GM13976 (cell line): Measurements from ENCODE around the gene MAN2A2.

Experiments
- DNase-seq: peaks from one replicate; pipeline ENCODE4 v3.0.0; 2012; ENCODE audit warnings: low spot score
- CTCF ChIP-seq: IDR thresholded peaks from 2 replicates; pipeline ENCODE4 v1.5.1; 2012; ENCODE audit warnings: borderline replicate concordance, mild to moderate bottlenecking; ENCODE audit not compliant: insufficient read depth; ENCODE audit errors: extremely low read depth, missing control alignments, control extremely low read depth
- in situ Hi-C: fragments of 300-500 bp; cut with MboI; formaldehyde crosslinking; loops from one replicate; pipeline ENCODE4 v1.12.0; 2022; ENCODE audit warnings: low sequenced_read_pairs, mixed read lengths, inconsistent platforms; ENCODE audit not compliant: unreplicated experiment

MAN2A2 gene

GRCh38 chr15:90942354-90943120 lies 39.4 kb downstream of the MAN2A2 start:
- no peak for TF ChIP-seq CTCF
- in situ Hi-C loops = no loop called here
- no peak for DNase-seq

DNA sequence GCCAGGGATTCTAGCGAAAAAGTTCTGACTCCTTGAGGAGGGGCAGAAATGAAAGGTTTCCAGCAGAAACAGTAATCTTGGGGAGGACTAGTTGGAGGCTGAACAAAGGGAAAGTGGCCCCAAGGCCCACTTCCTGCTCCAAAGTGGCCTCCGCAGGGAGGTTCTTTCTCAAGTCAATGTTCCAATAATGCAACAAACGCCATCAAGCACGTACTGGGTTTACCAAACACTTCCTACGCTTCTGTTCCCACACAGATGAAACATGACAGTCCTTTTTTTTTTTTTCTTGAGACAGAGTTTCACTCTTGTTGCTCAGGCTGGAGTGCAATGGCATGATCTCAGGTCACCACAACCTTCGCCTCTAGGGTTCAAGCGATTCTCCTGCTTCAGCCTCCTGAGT lies 42.0 kb downstream of the MAN2A2 start:
- DNase-seq = no peak
- TF ChIP-seq CTCF = no peak
- in situ Hi-C loops = no loop called here

DNA sequence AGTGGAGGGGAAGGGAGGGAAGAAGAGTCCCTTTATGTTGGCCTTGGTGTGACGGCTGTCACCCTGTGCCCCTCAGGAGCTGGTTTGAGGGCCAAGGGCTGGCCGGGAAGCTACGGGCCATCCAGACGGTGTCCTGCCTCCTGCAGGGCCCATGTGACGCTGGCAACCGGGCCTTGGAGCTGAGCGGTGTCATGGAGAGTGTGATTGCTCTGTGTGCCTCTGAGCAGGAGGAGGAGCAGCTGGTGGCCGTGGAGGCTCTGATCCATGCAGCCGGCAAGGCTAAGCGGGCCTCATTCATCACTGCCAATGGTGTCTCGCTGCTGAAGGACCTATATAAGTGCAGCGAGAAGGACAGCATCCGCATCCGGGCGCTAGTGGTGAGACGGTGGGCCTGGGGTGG lies 43.4 kb downstream of the MAN2A2 start:
- DNase-seq = no peak
- in situ Hi-C loops = no loop called here
- no peak for TF ChIP-seq CTCF

DNA sequence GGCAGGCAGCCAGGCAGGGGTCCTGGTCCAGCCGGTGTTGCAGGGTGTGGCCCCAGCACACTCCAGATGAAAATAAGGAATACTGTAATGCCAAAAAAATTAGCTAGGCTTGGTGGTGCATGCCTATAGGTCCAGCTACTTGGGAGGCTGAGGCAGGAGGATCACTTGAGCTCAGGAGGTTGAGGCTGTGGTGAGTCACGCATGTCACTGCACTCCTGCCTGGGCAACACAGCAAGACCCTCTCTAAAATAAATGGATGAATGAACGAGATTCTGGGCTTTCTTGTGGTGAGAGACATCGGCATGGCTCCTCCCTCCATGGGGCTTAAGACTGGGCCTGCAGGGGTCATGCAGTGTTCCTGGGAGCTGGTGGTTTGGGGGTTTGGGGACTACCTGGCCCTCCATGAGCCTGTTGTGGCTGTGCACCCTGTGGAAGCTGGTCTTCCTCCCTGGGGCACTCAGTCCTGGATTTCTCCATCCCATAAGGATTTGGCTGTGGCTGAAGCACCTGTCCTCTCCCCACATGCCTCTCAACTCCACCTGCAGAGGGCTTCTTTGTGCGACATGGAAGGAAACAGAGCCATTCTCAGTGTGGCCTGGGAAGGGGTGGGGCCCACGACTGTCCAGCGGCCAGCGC lies 44.0 kb downstream of the MAN2A2 start:
- no peak for TF ChIP-seq CTCF
- in situ Hi-C loops = no loop called here
- no peak for DNase-seq

GRCh38 chr15:90947577-90948357 lies 44.7 kb downstream of the MAN2A2 start:
- no peak for TF ChIP-seq CTCF
- in situ Hi-C loops = no loop called here
- no peak for DNase-seq

DNA sequence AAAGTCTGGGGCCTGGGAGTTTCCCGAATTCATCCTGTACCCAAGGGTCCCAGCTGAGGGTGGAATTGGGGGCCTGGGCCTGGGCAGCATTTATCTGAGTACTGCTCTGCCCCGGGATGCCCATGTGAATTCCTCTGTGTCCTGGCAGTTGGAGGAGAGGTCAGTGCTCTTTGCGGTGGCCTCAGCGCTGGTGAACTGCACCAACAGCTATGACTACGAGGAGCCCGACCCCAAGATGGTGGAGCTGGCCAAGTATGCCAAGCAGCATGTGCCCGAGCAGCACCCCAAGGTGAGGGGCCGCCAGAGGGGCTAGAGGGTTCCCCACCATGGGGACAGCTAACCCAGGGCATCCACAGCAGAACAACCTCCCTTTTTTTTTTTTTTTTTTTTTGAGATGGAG lies 45.4 kb downstream of the MAN2A2 start:
- DNase-seq = no peak
- in situ Hi-C loops = no loop called here
- no peak for TF ChIP-seq CTCF
